HG02943 (cell line): ENCODE data around the gene MGAT5.
"Not testable (repeated sequence)": the region's sequence is repeated elsewhere in the genome, so short reads cannot be mapped to it uniquely, and the experiment has no call there.

Source experiments
- ATAC-seq: cut with Tn5 transposase; IDR thresholded peaks from one replicate; pipeline ENCODE4 v1.9.1; 2021; ENCODE audit warnings: mild to moderate bottlenecking, low read depth, moderate library complexity; ENCODE audit not compliant: unreplicated experiment

The MGAT5 gene

GRCh38 chr2:134458473-134458853, 204.6 kb downstream of the MGAT5 start:
- ATAC-seq, result no peak

- ATAC-seq, result no peak
Measured at GRCh38 chr2:134458950-134459349, 205.1 kb downstream of the MGAT5 start.

GRCh38 chr2:134459706-134460406, 206.0 kb downstream of the MGAT5 start:
- no peak for ATAC-seq

GRCh38 chr2:134460583-134460998, 206.7 kb downstream of the MGAT5 start:
- peak; percentile 82 for ATAC-seq

GRCh38 chr2:134461511-134461910, 207.6 kb downstream of the MGAT5 start:
- ATAC-seq, result no peak

- ATAC-seq, result no peak
Measured at GRCh38 chr2:134462275-134462674, 208.4 kb downstream of the MGAT5 start.

- no peak for ATAC-seq
Measured at GRCh38 chr2:134462791-134463698, 209.2 kb downstream of the MGAT5 start.

- ATAC-seq, result no peak
Measured at GRCh38 chr2:134463699-134464022, 209.8 kb downstream of the MGAT5 start.

- ATAC-seq, result no peak
Measured at GRCh38 chr2:134465228-134466105, 211.6 kb downstream of the MGAT5 start.

GRCh38 chr2:134466141-134466540, 212.3 kb downstream of the MGAT5 start:
- ATAC-seq, result no peak

- no peak for ATAC-seq
Measured at GRCh38 chr2:134468164-134468563, 214.3 kb downstream of the MGAT5 start.

- ATAC-seq, result no peak
Measured at GRCh38 chr2:134468776-134469175, 214.9 kb downstream of the MGAT5 start.

- no peak for ATAC-seq
Measured at GRCh38 chr2:134469516-134470115, 215.7 kb downstream of the MGAT5 start.

GRCh38 chr2:134470561-134471168, 216.8 kb downstream of the MGAT5 start:
- ATAC-seq, result no peak

GRCh38 chr2:134476982-134477381, 223.1 kb downstream of the MGAT5 start:
- ATAC-seq, result not testable (repeated sequence)

GRCh38 chr2:134479696-134480330, 225.9 kb downstream of the MGAT5 start:
- no peak for ATAC-seq

GRCh38 chr2:134482131-134482723, 228.4 kb downstream of the MGAT5 start:
- no peak for ATAC-seq

- ATAC-seq, result no peak
Measured at GRCh38 chr2:134482766-134483340, 229.0 kb downstream of the MGAT5 start.
